ENCODE results near the gene OTOS. TPM values are rescaled to one million over a fixed set of nuclear protein-coding genes. Genes with fewer than 3 reads are reported as not detected.

Gene OTOS
- total RNA-seq, 1 experiment from 2014 or later, result 1.7 TPM

DNA sequence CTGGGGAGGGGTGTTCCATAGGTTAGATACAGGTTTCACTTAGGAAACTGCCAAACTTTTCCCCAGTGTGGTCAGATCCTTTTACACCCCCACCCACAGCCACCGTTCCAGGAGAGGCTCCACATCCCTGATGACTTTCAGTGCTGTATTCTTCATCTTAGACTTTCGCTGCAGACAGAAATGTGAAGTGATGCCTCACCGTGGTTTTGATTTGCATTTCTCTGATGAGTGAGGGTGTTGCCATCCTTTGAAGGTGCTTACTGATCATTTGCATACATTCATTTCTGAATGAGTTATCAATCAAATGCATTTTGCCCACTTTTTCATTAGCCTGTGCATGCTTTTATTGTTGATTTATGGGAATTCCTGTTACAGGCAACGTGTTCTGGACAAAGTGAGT is 19.3 kb downstream of the OTOS start:
- no peak for DNase-seq (ENCODE audit: low read depth)

DNA sequence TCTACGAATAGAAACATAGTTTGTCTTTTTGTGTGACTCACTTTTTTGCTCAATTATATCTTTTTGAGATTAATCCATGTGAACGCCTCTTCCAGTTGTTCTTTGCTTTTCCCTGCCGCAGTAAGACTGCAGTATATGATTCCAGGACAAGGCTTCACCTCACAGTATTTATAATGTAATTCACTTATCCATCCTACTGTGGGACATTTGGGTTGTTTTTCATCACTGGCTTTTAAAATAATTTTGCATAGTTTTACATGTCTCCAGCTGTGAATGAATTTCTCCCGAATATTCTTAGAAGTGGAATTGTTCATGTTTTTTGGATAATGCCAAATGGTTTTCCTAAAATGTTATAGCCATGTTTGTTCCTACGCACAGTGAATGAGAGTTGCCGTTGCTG is 26.2 kb downstream of the OTOS start:
- DNase-seq (ENCODE audit: low read depth), result no peak

DNA sequence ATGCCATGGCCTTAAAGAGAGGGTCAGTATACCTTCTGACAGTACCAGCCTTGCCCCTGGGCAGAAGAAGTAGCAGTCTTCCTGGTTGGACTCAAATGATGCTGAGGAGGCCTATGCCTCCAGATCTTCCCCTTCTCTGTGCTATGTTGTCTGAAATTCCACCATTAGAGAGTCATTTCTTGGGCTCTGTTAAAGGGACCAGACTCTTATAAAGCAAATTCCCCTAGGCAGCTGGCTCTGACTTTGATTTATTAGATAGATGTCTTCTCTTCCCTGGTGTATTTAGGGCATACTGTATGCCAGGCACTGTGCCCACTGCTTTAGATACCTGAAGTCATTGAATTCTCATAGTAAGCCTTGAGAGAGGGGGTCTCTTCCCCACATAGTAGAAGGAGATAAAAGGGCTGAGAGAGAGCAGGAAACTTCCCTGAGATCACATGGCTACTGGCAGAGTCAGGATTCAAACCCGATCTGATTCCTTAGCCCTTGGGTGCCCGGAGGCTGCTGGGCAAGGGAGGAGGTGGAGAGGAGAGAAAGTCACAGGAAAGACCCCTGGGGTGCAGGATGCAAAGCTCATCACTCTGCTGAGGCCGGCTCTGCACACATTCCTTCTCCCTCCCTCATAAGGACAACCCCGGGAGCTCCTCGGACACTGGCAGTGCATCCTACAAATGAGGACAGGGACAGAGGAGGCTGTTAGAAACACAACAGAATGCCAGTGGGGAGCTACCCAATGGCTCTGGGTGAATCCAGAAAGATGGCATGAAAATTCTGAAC is 27.4 kb downstream of the OTOS start:
- DNase-seq (ENCODE audit: low read depth), result no peak

DNA sequence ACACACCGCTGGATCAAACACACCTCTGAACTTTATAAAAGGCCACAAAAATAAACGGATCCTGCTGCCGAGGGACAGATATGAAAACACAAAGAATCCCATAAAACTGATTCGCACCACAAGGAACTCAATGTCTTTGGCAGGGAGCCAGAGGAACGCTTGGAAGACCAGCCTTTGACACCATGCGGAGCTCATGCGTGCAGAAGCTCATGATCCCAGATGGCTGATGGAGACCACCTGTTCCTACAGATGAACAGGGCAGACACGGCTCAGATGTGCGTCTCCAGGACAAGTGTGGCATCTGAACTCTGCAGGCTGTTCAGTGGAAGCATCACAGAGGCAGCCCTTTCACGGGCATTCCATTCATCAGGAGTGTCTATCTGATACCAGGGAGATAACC is 29.2 kb downstream of the OTOS start:
- DNase-seq (ENCODE audit: low read depth), result peak; percentile 14

DNA sequence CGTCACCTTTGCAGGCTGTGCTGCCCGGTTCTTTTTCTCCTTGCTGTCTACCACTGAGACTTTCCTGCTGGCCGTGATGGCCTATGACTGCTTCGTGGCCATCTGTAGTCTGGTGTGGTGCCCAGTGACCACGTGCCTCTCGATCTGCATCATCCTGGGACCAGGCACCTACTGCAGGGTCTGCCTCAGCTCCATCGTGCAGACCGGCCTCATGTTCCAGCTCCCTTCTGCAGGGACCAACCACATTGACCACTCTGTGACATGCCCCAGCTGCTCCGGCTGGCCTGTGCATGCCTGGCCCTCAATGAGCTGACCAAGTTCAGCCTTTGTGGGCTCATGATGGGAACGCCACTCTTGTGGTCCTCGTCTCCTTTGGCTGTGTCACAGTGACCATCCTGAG is 31.1 kb downstream of the OTOS start:
- no peak for DNase-seq (ENCODE audit: low read depth)

GRCh38 chr2:240107477-240107796 is 33.0 kb downstream of the OTOS start:
- no peak for DNase-seq (ENCODE audit: low read depth)

DNA sequence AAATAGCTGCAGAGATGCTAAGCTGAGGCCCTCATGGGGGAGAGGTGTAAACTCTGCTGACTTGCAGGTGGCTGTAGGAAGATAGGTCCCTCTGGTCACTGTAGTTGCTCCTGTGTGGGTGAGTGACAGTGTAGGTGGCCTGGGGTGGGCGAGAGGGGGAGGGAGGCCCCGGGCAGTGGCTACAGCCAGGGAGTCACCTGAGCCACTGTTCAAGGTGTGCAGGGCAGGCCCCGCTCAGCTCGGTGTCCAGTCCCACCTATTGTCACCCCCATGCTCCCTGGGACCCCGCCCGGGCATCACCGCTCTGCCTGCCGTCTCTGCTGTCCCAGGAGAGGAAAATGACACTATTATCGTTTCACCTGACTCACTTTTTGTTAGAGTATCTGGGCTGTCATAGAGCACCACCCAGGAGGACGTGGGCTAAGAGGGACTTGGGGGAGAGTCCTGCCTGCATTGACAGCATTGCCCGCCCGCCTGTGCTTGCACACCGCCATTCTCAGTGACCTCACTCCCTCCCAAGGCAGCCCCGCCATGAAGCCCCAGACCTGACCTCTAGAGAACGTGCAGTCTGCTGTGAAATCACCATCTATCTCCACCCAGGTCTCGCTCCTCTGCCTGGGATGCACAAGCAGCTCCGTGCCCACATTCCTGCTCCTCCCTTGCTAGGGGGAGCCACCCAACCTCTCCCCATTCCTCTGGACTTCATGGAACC is 33.5 kb downstream of the OTOS start:
- DNase-seq (ENCODE audit: low read depth), result no peak

DNA sequence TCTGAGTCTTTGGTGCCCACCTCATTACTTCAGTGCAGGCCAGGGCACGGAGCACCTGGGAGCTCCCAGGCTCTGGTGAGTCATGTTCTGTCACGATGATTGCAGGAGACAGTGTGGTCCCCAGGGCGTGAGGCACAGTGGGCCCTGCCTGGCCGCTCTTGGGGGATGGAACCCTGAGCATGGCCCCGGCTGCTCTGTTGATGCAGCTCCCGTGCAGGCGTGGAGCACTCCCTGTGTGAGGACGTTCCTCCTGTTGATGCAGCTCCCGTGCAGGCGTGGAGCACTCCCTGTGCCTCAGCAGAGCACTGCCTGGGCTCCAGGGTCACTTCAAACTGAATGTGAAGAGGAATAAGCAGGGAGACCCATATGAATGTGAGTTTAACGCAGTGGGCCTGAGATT is 34.5 kb downstream of the OTOS start:
- no peak for DNase-seq (ENCODE audit: low read depth)

GRCh38 chr2:240103136-240103535 is 37.3 kb downstream of the OTOS start:
- DNase-seq (ENCODE audit: low read depth), result no peak

GRCh38 chr2:240098349-240098748 is 42.1 kb downstream of the OTOS start:
- no peak for DNase-seq (ENCODE audit: low read depth)

- no peak for DNase-seq (ENCODE audit: low read depth)
Measured at GRCh38 chr2:240095556-240096523, 44.6 kb downstream of the OTOS start.

GRCh38 chr2:240089306-240089705 is 51.2 kb downstream of the OTOS start:
- DNase-seq (ENCODE audit: low read depth), result no peak

Other genes starting within 250 kb of the OTOS start
- gene NDUFA10, start 115.3 kb downstream of the OTOS start, total RNA-seq (2014; rRNA removed; shearing (Covaris generic)), result 122 and 145 TPM in 2 replicates
- gene OR6B2, start 110.2 kb downstream of the OTOS start, total RNA-seq (2014; rRNA removed; shearing (Covaris generic)), result not detected in 2 replicates
- not detected in 2 replicates for gene OR6B3, start 87.1 kb downstream of the OTOS start, total RNA-seq (2014; rRNA removed; shearing (Covaris generic))
- gene COPS9, start 4.4 kb downstream of the OTOS start, total RNA-seq (2014; rRNA removed; shearing (Covaris generic)), result 400 and 466 TPM in 2 replicates

All from RPMI7951 (cell line).